H1 (cell line): ENCODE data around the gene METTL25B. TPM values are rescaled to one million over a fixed set of nuclear protein-coding genes. Genes with fewer than 3 reads are reported as not detected.

Experiments used
- CBX8 ChIP-seq: fragments of 300-800, 300-1000 bp; sonication (generic); IDR thresholded peaks from 2 replicates; pipeline ENCODE4 v1.7.1; 2016; ENCODE audit warnings: low read depth, low read length, borderline replicate concordance
- CREB1 ChIP-seq: IDR thresholded peaks from 2 replicates; pipeline ENCODE4 v1.6.1; 2012; ENCODE audit warnings: inconsistent platforms
- PHF8 ChIP-seq: fragments of 200-600 bp; sonication (generic); conservative IDR thresholded peaks from 2 replicates; pipeline ENCODE4 v1.7.1; 2012; ENCODE audit warnings: low read depth, mild to moderate bottlenecking, inconsistent platforms, low read length, moderate library complexity
- polyA plus RNA-seq, 7 experiments: library from polyadenylated mRNA; depleted of rRNA in 3 of 7; stranded (reverse) in 5 of 7; unstranded in 2 of 7; fragments of >200 nt in 5 of 7; fragments of 200-250 nt in 2 of 7; gene quantifications; 1 replicate in 5 of 7; 2 replicates in 1 of 7; 4 replicates in 1 of 7; pipeline versions ENCODE4 v1.2.1 to v1.2.3, GENCODE V29; 2011 to 2013; ENCODE audit warnings: missing spikeins in 2 of 7, mixed read lengths in 2 of 7
- total RNA-seq: library from RNA; stranded (reverse); fragmentation: NEBNext Ultra II Directional; extraction: Animal tissue kit (Norgen Biotek cat#: 25700); gene quantifications from 2 replicates; pipeline ENCODE4 v1.2.1, GENCODE V29; 2021

Gene METTL25B
- total and polyA plus RNA-seq, 2 of the 8 experiments (the other 6 are each of a cell fraction or from before 2014, with no cell fraction given) = 28.4 to 30.1 TPM

DNA sequence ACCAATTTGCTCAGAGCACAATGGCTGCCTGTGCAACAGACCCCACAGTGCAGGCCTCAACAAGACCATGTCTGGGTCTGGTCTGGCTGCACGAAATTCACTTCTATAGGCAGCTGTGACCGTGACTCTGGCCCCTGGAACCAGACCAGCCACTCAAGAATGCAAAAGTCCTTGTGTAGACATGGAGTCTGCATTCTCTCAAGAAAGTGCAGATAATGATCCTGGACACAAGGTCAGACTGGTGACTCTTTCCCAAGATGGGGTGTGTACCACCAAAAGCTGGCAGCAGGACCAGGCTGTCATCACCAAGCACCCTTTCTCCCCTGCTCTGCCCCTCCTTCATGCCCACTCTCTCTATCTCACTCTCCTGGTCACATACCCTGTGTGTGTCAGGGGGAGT, 7.1 kb upstream of the METTL25B start (continued):
- TF ChIP-seq CREB1 (no peak), PHF8 (no peak), CBX8 (no peak)
